KMS-11 (cell line): ENCODE data around the gene IGSF22.
"Not testable (repeated sequence)": the region's sequence is repeated elsewhere in the genome, so short reads cannot be mapped to it uniquely, and the experiment has no call there.

ENCODE experiments used
- H2AFZ ChIP-seq: fragments of 200-600 bp; sonication (generic); 2 replicates; pipeline ENCODE4 v1.6.1; 2016; ENCODE audit warnings: antibody characterized with exemption, mixed run types, low read depth
- H3K27ac ChIP-seq: fragments of 200-600 bp; sonication (generic); 2 replicates; pipeline ENCODE4 v1.6.1; 2016; ENCODE audit warnings: mild to moderate bottlenecking, mixed run types
- H3K27me3 ChIP-seq: fragments of 200-600 bp; sonication (generic); 2 replicates; pipeline ENCODE4 v1.6.1; 2017; ENCODE audit warnings: mild to moderate bottlenecking, low read depth, mixed run types, moderate library complexity; ENCODE audit not compliant: insufficient read depth
- H3K36me3 ChIP-seq: fragments of 200-600 bp; sonication (generic); 2 replicates; pipeline ENCODE4 v1.6.1; 2017; ENCODE audit warnings: mild to moderate bottlenecking, mixed run types; ENCODE audit not compliant: insufficient read depth
- H3K4me1 ChIP-seq: fragments of 200-600 bp; sonication (generic); 2 replicates; pipeline ENCODE4 v1.6.1; 2016; ENCODE audit warnings: mild to moderate bottlenecking, low read depth, mixed run types; ENCODE audit not compliant: poor library complexity, severe bottlenecking
- H3K4me2 ChIP-seq: fragments of 200-600 bp; sonication (generic); 2 replicates; pipeline ENCODE4 v1.7.0; 2016; ENCODE audit warnings: mild to moderate bottlenecking, mixed run types
- H3K4me3 ChIP-seq: fragments of 200-600 bp; sonication (generic); IDR thresholded peaks from 2 replicates; pipeline ENCODE4 v1.6.1; 2017; ENCODE audit warnings: low read depth, low read length, mixed read lengths; ENCODE audit not compliant: insufficient read depth
- H3K79me2 ChIP-seq: fragments of 200-600 bp; sonication (generic); 2 replicates; pipeline ENCODE4 v1.6.1; 2016; ENCODE audit warnings: low read depth, mixed run types; ENCODE audit not compliant: insufficient read depth
- H3K9ac ChIP-seq: fragments of 200-600 bp; sonication (generic); 2 replicates; pipeline ENCODE4 v1.6.1; 2016; ENCODE audit warnings: mild to moderate bottlenecking, mixed run types
- H4K20me1 ChIP-seq: fragments of 200-600 bp; sonication (generic); 2 replicates; pipeline ENCODE4 v1.6.1; 2016; ENCODE audit warnings: mild to moderate bottlenecking, mixed run types; ENCODE audit not compliant: insufficient read depth
- TF ChIP-seq, protein P1 (sequence below): fragments of 200-600 bp; sonication (generic); conservative IDR thresholded peaks from 2 replicates; pipeline ENCODE4 v1.6.1; 2017; ENCODE audit warnings: low read depth, mild to moderate bottlenecking, antibody characterized with exemption, low read length, moderate library complexity, mixed read lengths

IGSF22 gene

GRCh38 chr11:18684267-18684666 is 41.7 kb downstream of the IGSF22 start:
- no peaks in the 10 kb centered on the region for H3K4me1 ChIP-seq
- no peaks in the 10 kb centered on the region for H3K36me3 ChIP-seq
- no peak overlapping the region for H3K9ac ChIP-seq
- no peak overlapping the region for H3K4me2 ChIP-seq
- H3K27me3 ChIP-seq, result no peaks in the 10 kb centered on the region
- TF ChIP-seq, protein P1, sequence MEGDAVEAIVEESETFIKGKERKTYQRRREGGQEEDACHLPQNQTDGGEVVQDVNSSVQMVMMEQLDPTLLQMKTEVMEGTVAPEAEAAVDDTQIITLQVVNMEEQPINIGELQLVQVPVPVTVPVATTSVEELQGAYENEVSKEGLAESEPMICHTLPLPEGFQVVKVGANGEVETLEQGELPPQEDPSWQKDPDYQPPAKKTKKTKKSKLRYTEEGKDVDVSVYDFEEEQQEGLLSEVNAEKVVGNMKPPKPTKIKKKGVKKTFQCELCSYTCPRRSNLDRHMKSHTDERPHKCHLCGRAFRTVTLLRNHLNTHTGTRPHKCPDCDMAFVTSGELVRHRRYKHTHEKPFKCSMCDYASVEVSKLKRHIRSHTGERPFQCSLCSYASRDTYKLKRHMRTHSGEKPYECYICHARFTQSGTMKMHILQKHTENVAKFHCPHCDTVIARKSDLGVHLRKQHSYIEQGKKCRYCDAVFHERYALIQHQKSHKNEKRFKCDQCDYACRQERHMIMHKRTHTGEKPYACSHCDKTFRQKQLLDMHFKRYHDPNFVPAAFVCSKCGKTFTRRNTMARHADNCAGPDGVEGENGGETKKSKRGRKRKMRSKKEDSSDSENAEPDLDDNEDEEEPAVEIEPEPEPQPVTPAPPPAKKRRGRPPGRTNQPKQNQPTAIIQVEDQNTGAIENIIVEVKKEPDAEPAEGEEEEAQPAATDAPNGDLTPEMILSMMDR, result no peak
- no peak overlapping the region for H3K4me3 ChIP-seq
- no peaks in the 10 kb centered on the region for H3K79me2 ChIP-seq
- H4K20me1 ChIP-seq, result no peaks in the 10 kb centered on the region
- H2AFZ ChIP-seq, result no peak overlapping the region
- H3K27ac ChIP-seq, result no peak overlapping the region

- H3K4me2 ChIP-seq, result no peak overlapping the region
- H3K27ac ChIP-seq, result no peak overlapping the region
- no peak overlapping the region for H3K9ac ChIP-seq
- H3K36me3 ChIP-seq, result no peaks in the 10 kb centered on the region
- no peaks in the 10 kb centered on the region for H3K79me2 ChIP-seq
- H3K4me1 ChIP-seq, result no peaks in the 10 kb centered on the region
- H2AFZ ChIP-seq, result no peak overlapping the region
- TF ChIP-seq, protein P1, result no peak
- H3K27me3 ChIP-seq, result no peaks in the 10 kb centered on the region
- H3K4me3 ChIP-seq, result no peak overlapping the region
- H4K20me1 ChIP-seq, result no peaks in the 10 kb centered on the region
These were observed 43.5 kb downstream of the IGSF22 start for GRCh38 chr11:18682466-18682865.

GRCh38 chr11:18681949-18682348 is 44.0 kb downstream of the IGSF22 start:
- H3K4me2 ChIP-seq, H3K4me1 ChIP-seq, H3K27me3 ChIP-seq, H3K79me2 ChIP-seq, H4K20me1 ChIP-seq, H2AFZ ChIP-seq, H3K9ac ChIP-seq, H3K36me3 ChIP-seq, H3K4me3 ChIP-seq, H3K27ac ChIP-seq: not testable (repeated sequence)

- no peak overlapping the region for H3K27ac ChIP-seq
These were observed 48.4 kb downstream of the IGSF22 start for GRCh38 chr11:18677560-18677959.

GRCh38 chr11:18676803-18677202 is 49.2 kb downstream of the IGSF22 start:
- Histone ChIP-seq H3K4me1 (no peaks in the 10 kb centered on the region), H3K4me2 (no peak overlapping the region), H3K9ac (no peak overlapping the region), H4K20me1 (no peaks in the 10 kb centered on the region), H3K79me2 (no peaks in the 10 kb centered on the region), H3K27ac (no peak overlapping the region), H3K4me3 (no peak overlapping the region), H3K27me3 (no peaks in the 10 kb centered on the region), H3K36me3 (no peaks in the 10 kb centered on the region), H2AFZ (no peak overlapping the region)
- TF ChIP-seq, protein P1, result no peak

More at GRCh38 chr11:18677560-18677959, 48.4 kb downstream of the IGSF22 start:
- H3K79me2 ChIP-seq, result no peaks in the 10 kb centered on the region
- H3K4me3 ChIP-seq, result no peak overlapping the region
- no peaks in the 10 kb centered on the region for H3K36me3 ChIP-seq
- no peaks in the 10 kb centered on the region for H3K27me3 ChIP-seq
- H4K20me1 ChIP-seq, result no peaks in the 10 kb centered on the region
- H3K4me1 ChIP-seq, result no peaks in the 10 kb centered on the region
- H3K4me2 ChIP-seq, result no peak overlapping the region
- TF ChIP-seq, protein P1, result no peak
- H2AFZ ChIP-seq, result no peak overlapping the region
- H3K9ac ChIP-seq, result no peak overlapping the region

- H3K4me2 ChIP-seq, H3K27me3 ChIP-seq, H3K4me3 ChIP-seq, H3K36me3 ChIP-seq, H3K4me1 ChIP-seq, H3K9ac ChIP-seq, H4K20me1 ChIP-seq, H2AFZ ChIP-seq, H3K79me2 ChIP-seq, H3K27ac ChIP-seq: not testable (repeated sequence)
These were observed 53.8 kb downstream of the IGSF22 start for GRCh38 chr11:18672209-18672608.
